Adrenal gland (tissue), 5 donors: ENCODE data around the gene DMD.

Source experiments
- CTCF ChIP-seq, 6 experiments: fragments of 450-650 bp in 4 of 6; fragments of 200-600 bp in 2 of 6; sonication (generic) in 1 of 6; IDR thresholded peaks; 1 replicate in 5 of 6; 2 replicates in 1 of 6; pipeline versions ENCODE4 v1.5.1 to v1.8.0; 2016 to 2021; ENCODE audit warnings: antibody characterized with exemption in 6 of 6, mild to moderate bottlenecking in 2 of 6, moderate library complexity in 1 of 6
- POLR2A ChIP-seq, 2 donors: fragments of 450-650 bp; IDR thresholded peaks; one replicate each; pipeline ENCODE4 v1.6.1; 2017; ENCODE audit warnings: antibody characterized with exemption in 2 of 2, mild to moderate bottlenecking in 2 of 2, moderate library complexity in 1 of 2
- donor health status: DM: no; HTN: no; CAD: no.

GRCh38 chrX:31837445-31838049 lies 1373.8 kb downstream of the DMD start:
- TF ChIP-seq CTCF (IDR thresholded peaks at IDR 0.05): no peak
- TF ChIP-seq POLR2A (IDR thresholded peaks at IDR 0.05): no peak
